Activated T-helper 17 cell treated with anti-CD3 and anti-CD28 coated beads, Interleukin-2, amount 50 U/mL, for 72 hours (primary cell): ENCODE data around the gene SPAG16. TPM values are rescaled to one million over a fixed set of nuclear protein-coding genes. Genes with fewer than 3 reads are reported as not detected.
A peak's percentile ranks its signal among the peaks of the same experiment; 100 is the strongest.
"Not testable (repeated sequence)": the region's sequence is repeated elsewhere in the genome, so short reads cannot be mapped to it uniquely, and the experiment has no call there.

ENCODE experiments used
- ATAC-seq: fragments of 150-1000 bp; cut with Tn5 transposase; replicated peaks from 2 replicates; pipeline ENCODE4 v1.10.0; 2021; ENCODE audit warnings: mild to moderate bottlenecking, moderate library complexity
- H3K27ac Mint-ChIP-seq: one replicate; pipeline ENCODE4 v1.8.0; 2022; ENCODE audit warnings: mixed read lengths
- H3K27me3 Mint-ChIP-seq: one replicate; pipeline ENCODE4 v1.8.0; 2022; ENCODE audit warnings: mixed read lengths
- H3K36me3 Mint-ChIP-seq: one replicate; pipeline ENCODE4 v1.8.0; 2022; ENCODE audit warnings: low read depth, mild to moderate bottlenecking, mixed read lengths
- H3K4me1 Mint-ChIP-seq: one replicate; pipeline ENCODE4 v1.8.0; 2022; ENCODE audit warnings: mixed read lengths
- H3K4me3 Mint-ChIP-seq: one replicate; pipeline ENCODE4 v1.8.0; 2022; ENCODE audit warnings: mild to moderate bottlenecking, mixed read lengths
- H3K9me3 Mint-ChIP-seq: one replicate; pipeline ENCODE4 v1.8.0; 2022; ENCODE audit warnings: mixed read lengths
- total RNA-seq, 2 donors: library from RNA; stranded (reverse); gene quantifications; one replicate each; pipeline ENCODE4 v1.2.3, GENCODE V29; 2022

SPAG16 gene
- total RNA-seq, 2 donors from 2014 or later, result 7.2 TPM

- Mint-ChIP-seq H3K4me3 (peak overlapping the region; percentile 89), H3K9me3 (no peaks in the 10 kb centered on the region), H3K27ac (no peak overlapping the region), H3K4me1 (peaks cover 6% of the 10 kb centered on the region), H3K27me3 (no peaks in the 10 kb centered on the region), H3K36me3 (no peaks in the 10 kb centered on the region)
- ATAC-seq, result no peak
Measured at GRCh38 chr2:213286161-213286560, 1.9 kb downstream of the SPAG16 start.

- no peak for ATAC-seq
- Mint-ChIP-seq H3K9me3 (no peaks in the 10 kb centered on the region), H3K36me3 (no peaks in the 10 kb centered on the region), H3K4me3 (no peak overlapping the region), H3K27me3 (no peaks in the 10 kb centered on the region), H3K27ac (peak overlapping the region; percentile 38), H3K4me1 (no peaks in the 10 kb centered on the region)
Measured at GRCh38 chr2:213288913-213289700, 4.8 kb downstream of the SPAG16 start.

- no peak for ATAC-seq
- no peaks in the 10 kb centered on the region for H3K27me3 Mint-ChIP-seq
- H3K9me3 Mint-ChIP-seq, result no peaks in the 10 kb centered on the region
- H3K4me3 Mint-ChIP-seq, result no peak overlapping the region
- H3K27ac Mint-ChIP-seq, result no peak overlapping the region
- H3K4me1 Mint-ChIP-seq, result no peaks in the 10 kb centered on the region
- H3K36me3 Mint-ChIP-seq, result no peaks in the 10 kb centered on the region
Measured at GRCh38 chr2:213290501-213290900, 6.2 kb downstream of the SPAG16 start.

GRCh38 chr2:213296270-213296669, 12.0 kb downstream of the SPAG16 start:
- Mint-ChIP-seq H3K27me3 (no peaks in the 10 kb centered on the region), H3K9me3 (no peaks in the 10 kb centered on the region), H3K4me1 (no peaks in the 10 kb centered on the region), H3K4me3 (no peak overlapping the region), H3K36me3 (peaks cover 35% of the 10 kb centered on the region), H3K27ac (no peak overlapping the region)
- ATAC-seq, result no peak

- H3K4me1 Mint-ChIP-seq, result no peaks in the 10 kb centered on the region
- H3K9me3 Mint-ChIP-seq, result peaks cover 20% of the 10 kb centered on the region
- H3K36me3 Mint-ChIP-seq, result peaks cover 57% of the 10 kb centered on the region
- H3K27me3 Mint-ChIP-seq, result no peaks in the 10 kb centered on the region
- no peak for ATAC-seq
- no peak overlapping the region for H3K27ac Mint-ChIP-seq
- no peak overlapping the region for H3K4me3 Mint-ChIP-seq
Measured at GRCh38 chr2:213306316-213306942, 22.2 kb downstream of the SPAG16 start.

GRCh38 chr2:213315168-213315876, 31.1 kb downstream of the SPAG16 start:
- Mint-ChIP-seq H3K4me3 (no peak overlapping the region), H3K27ac (no peak overlapping the region), H3K4me1 (no peaks in the 10 kb centered on the region), H3K9me3 (no peaks in the 10 kb centered on the region), H3K27me3 (no peaks in the 10 kb centered on the region), H3K36me3 (peaks cover 37% of the 10 kb centered on the region)
- ATAC-seq, result no peak

- peaks cover 37% of the 10 kb centered on the region for H3K36me3 Mint-ChIP-seq
- no peak overlapping the region for H3K4me3 Mint-ChIP-seq
- no peaks in the 10 kb centered on the region for H3K27me3 Mint-ChIP-seq
- no peaks in the 10 kb centered on the region for H3K4me1 Mint-ChIP-seq
- ATAC-seq, result no peak
- no peaks in the 10 kb centered on the region for H3K9me3 Mint-ChIP-seq
- no peak overlapping the region for H3K27ac Mint-ChIP-seq
Measured at GRCh38 chr2:213316001-213316735, 31.9 kb downstream of the SPAG16 start.

- Mint-ChIP-seq H3K27me3 (no peaks in the 10 kb centered on the region), H3K4me3 (no peak overlapping the region), H3K4me1 (no peaks in the 10 kb centered on the region), H3K36me3 (peaks cover 40% of the 10 kb centered on the region), H3K27ac (no peak overlapping the region), H3K9me3 (peaks cover 5% of the 10 kb centered on the region)
- ATAC-seq, result no peak
Measured at GRCh38 chr2:213317929-213318328, 33.7 kb downstream of the SPAG16 start.

- no peak overlapping the region for H3K27ac Mint-ChIP-seq
- peaks cover 8% of the 10 kb centered on the region for H3K9me3 Mint-ChIP-seq
- H3K4me1 Mint-ChIP-seq, result no peaks in the 10 kb centered on the region
- ATAC-seq, result no peak
- no peaks in the 10 kb centered on the region for H3K27me3 Mint-ChIP-seq
- H3K4me3 Mint-ChIP-seq, result no peak overlapping the region
- peaks cover 55% of the 10 kb centered on the region for H3K36me3 Mint-ChIP-seq
Measured at GRCh38 chr2:213320604-213321003, 36.3 kb downstream of the SPAG16 start.

- H3K36me3 Mint-ChIP-seq, result no peaks in the 10 kb centered on the region
- H3K27ac Mint-ChIP-seq, result no peak overlapping the region
- no peak for ATAC-seq
- H3K4me3 Mint-ChIP-seq, result no peak overlapping the region
- no peaks in the 10 kb centered on the region for H3K27me3 Mint-ChIP-seq
- no peaks in the 10 kb centered on the region for H3K4me1 Mint-ChIP-seq
- H3K9me3 Mint-ChIP-seq, result peaks cover 21% of the 10 kb centered on the region
Measured at GRCh38 chr2:213336253-213336770, 52.0 kb downstream of the SPAG16 start.

- Mint-ChIP-seq H3K4me1 (no peaks in the 10 kb centered on the region), H3K27ac (no peak overlapping the region), H3K4me3 (no peak overlapping the region), H3K9me3 (no peaks in the 10 kb centered on the region), H3K27me3 (no peaks in the 10 kb centered on the region), H3K36me3 (no peaks in the 10 kb centered on the region)
- no peak for ATAC-seq
Measured at GRCh38 chr2:213353419-213353818, 69.2 kb downstream of the SPAG16 start.

GRCh38 chr2:213376644-213377043, 92.4 kb downstream of the SPAG16 start:
- H3K4me3 Mint-ChIP-seq, result no peak overlapping the region
- no peak for ATAC-seq
- no peaks in the 10 kb centered on the region for H3K36me3 Mint-ChIP-seq
- no peak overlapping the region for H3K27ac Mint-ChIP-seq
- no peaks in the 10 kb centered on the region for H3K9me3 Mint-ChIP-seq
- H3K4me1 Mint-ChIP-seq, result no peaks in the 10 kb centered on the region
- H3K27me3 Mint-ChIP-seq, result no peaks in the 10 kb centered on the region

GRCh38 chr2:213407027-213407426, 122.8 kb downstream of the SPAG16 start:
- H3K4me1 Mint-ChIP-seq, H3K27me3 Mint-ChIP-seq, H3K4me3 Mint-ChIP-seq, ATAC-seq, H3K9me3 Mint-ChIP-seq, H3K27ac Mint-ChIP-seq, H3K36me3 Mint-ChIP-seq: not testable (repeated sequence)

GRCh38 chr2:213408426-213409070, 124.3 kb downstream of the SPAG16 start:
- ATAC-seq, H3K9me3 Mint-ChIP-seq, H3K27me3 Mint-ChIP-seq: not testable (repeated sequence)

More at GRCh38 chr2:213408426-213409070, 124.3 kb downstream of the SPAG16 start:
- H3K36me3 Mint-ChIP-seq, H3K27ac Mint-ChIP-seq, H3K4me1 Mint-ChIP-seq, H3K4me3 Mint-ChIP-seq: not testable (repeated sequence)
